ENCODE results near the gene ST3GAL3. TPM values are rescaled to one million over a fixed set of nuclear protein-coding genes. Genes with fewer than 3 reads are reported as not detected.
A peak's percentile ranks its signal among the peaks of the same experiment; 100 is the strongest.

ST3GAL3 gene
- total RNA-seq, 1 donor from 2014 or later, result 11.4 TPM

DNA sequence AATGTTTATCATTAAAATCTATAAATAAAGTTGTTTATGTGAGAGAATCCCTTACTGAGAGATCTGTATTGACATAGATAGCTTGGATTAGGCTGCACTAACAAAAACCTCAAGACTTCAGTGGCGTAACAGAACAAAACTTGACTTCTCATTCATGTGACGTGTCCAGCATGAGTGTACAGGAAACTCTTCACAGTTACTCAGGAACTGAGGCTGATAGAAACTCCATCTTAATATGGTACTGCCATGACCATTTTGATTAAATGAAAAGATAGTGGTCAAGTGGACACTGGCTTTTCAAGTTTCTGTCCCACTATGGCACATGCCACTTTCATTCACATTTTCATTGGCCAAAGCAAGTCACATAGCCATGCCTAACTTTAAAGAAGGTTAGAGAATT, 3.7 kb downstream of the ST3GAL3 start:
- Histone ChIP-seq H3K27ac (ENCODE audit: low read depth, low read length) (peak overlapping the region; percentile 68), H2AFZ (ENCODE audit: low read depth, low read length) (no peak overlapping the region), H3K9me3 (ENCODE audit: insufficient read depth, low read depth, low read length) (no peaks in the 10 kb centered on the region), H3K4me2 (ENCODE audit: low read length) (peak overlapping the region; percentile 67), H3K27me3 (ENCODE audit: insufficient read depth, low read length) (no peaks in the 10 kb centered on the region), H3K36me3 (ENCODE audit: insufficient read depth, low read length) (peaks cover 6% of the 10 kb centered on the region), H4K20me1 (ENCODE audit: insufficient read depth, low read length) (peaks cover 19% of the 10 kb centered on the region), H3K4me3 (ENCODE audit: insufficient read depth, low read depth, low read length) (no peak overlapping the region), H3K9ac (ENCODE audit: low read length) (peak overlapping the region; percentile 24), H3K79me2 (ENCODE audit: insufficient read depth, low read length) (peaks cover 57% of the 10 kb centered on the region), H3K4me1 (ENCODE audit: insufficient read depth, low read length) (peaks cover 29% of the 10 kb centered on the region)
- no peak overlapping the region for H3K4me3 Mint-ChIP-seq (ENCODE audit: unreplicated experiment)
- TF ChIP-seq EZH2 (IDR thresholded peaks at IDR 0.05; ENCODE audit: insufficient read depth, low read length), result no peak
- TF ChIP-seq, protein P1, sequence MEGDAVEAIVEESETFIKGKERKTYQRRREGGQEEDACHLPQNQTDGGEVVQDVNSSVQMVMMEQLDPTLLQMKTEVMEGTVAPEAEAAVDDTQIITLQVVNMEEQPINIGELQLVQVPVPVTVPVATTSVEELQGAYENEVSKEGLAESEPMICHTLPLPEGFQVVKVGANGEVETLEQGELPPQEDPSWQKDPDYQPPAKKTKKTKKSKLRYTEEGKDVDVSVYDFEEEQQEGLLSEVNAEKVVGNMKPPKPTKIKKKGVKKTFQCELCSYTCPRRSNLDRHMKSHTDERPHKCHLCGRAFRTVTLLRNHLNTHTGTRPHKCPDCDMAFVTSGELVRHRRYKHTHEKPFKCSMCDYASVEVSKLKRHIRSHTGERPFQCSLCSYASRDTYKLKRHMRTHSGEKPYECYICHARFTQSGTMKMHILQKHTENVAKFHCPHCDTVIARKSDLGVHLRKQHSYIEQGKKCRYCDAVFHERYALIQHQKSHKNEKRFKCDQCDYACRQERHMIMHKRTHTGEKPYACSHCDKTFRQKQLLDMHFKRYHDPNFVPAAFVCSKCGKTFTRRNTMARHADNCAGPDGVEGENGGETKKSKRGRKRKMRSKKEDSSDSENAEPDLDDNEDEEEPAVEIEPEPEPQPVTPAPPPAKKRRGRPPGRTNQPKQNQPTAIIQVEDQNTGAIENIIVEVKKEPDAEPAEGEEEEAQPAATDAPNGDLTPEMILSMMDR (IDR thresholded peaks at IDR 0.05; ENCODE audit: insufficient read depth, low read depth, low read length), result no peak
- H3K4me1 Mint-ChIP-seq (ENCODE audit: low read depth, unreplicated experiment), result peaks cover 33% of the 10 kb centered on the region
- peak; percentile 83 for DNase-seq (ENCODE audit: low read depth)
- no peak for FAIRE-seq
- no peaks in the 10 kb centered on the region for H3K27me3 Mint-ChIP-seq (ENCODE audit: low read depth, unreplicated experiment)
- no peaks in the 10 kb centered on the region for H3K36me3 Mint-ChIP-seq (ENCODE audit: low read depth, unreplicated experiment)
- peak overlapping the region; percentile 42 for H3K27ac Mint-ChIP-seq (ENCODE audit: unreplicated experiment)
- H3K9me3 Mint-ChIP-seq (ENCODE audit: unreplicated experiment), result no peaks in the 10 kb centered on the region

DNA sequence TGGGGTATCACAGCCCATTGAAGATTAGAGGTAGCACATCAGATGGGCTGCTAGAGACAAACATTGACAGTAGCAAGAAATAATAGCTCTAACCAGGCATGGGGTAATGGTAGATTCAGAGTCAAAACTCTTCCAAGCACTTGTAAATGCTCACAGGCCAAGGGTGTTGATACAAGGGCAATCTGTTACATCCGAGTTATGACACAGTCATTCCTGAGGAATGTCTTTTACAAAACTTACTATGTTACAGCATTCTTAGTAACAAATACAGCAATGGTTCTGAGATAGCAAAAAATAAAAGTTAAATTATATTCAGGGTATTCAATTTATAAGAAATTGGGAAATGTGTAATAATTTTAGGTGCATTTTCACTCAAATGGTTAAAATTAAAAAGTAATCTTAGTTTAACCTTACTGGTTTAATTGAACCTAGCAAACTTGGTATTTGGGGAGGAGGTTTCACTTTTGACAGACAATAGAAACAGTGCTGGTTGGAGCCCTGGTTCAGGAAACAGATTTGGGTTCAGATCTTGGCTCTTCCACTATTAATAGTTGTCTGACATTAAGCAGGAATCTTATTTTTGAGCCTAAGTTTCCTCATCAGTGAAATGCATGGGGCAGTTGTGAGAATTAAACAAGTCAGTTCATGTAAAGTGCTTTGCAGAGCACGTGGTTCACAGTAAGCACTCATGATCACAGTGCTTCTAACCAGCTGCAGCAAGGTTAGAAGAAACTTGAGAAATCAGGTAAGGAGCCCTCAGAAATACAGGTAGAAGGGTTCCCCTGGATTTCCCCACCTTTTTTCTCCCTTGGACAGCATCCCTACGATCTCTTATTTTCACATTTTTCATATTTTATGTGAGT, 4.4 kb downstream of the ST3GAL3 start:
- no peak overlapping the region for H2AFZ ChIP-seq (ENCODE audit: low read depth, low read length)
- no peaks in the 10 kb centered on the region for H3K27me3 ChIP-seq (ENCODE audit: insufficient read depth, low read length)
- DNase-seq (ENCODE audit: low read depth) (peak; percentile 81), FAIRE-seq (peak; percentile 13)
- H3K27ac ChIP-seq (ENCODE audit: low read depth, low read length), result peak overlapping the region; percentile 68
- no peaks in the 10 kb centered on the region for H3K9me3 ChIP-seq (ENCODE audit: insufficient read depth, low read depth, low read length)
- no peak overlapping the region for H3K4me3 Mint-ChIP-seq (ENCODE audit: unreplicated experiment)
- no peaks in the 10 kb centered on the region for H3K36me3 Mint-ChIP-seq (ENCODE audit: low read depth, unreplicated experiment)
- TF ChIP-seq, protein P1 (IDR thresholded peaks at IDR 0.05; ENCODE audit: insufficient read depth, low read depth, low read length), result no peak
- TF ChIP-seq EZH2 (IDR thresholded peaks at IDR 0.05; ENCODE audit: insufficient read depth, low read length), result no peak
- peaks cover 22% of the 10 kb centered on the region for H4K20me1 ChIP-seq (ENCODE audit: insufficient read depth, low read length)
- no peaks in the 10 kb centered on the region for H3K27me3 Mint-ChIP-seq (ENCODE audit: low read depth, unreplicated experiment)
- peaks cover 22% of the 10 kb centered on the region for H3K4me1 ChIP-seq (ENCODE audit: insufficient read depth, low read length)
- no peaks in the 10 kb centered on the region for H3K9me3 Mint-ChIP-seq (ENCODE audit: unreplicated experiment)
- H3K4me1 Mint-ChIP-seq (ENCODE audit: low read depth, unreplicated experiment), result peaks cover 28% of the 10 kb centered on the region
- peak overlapping the region; percentile 24 for H3K9ac ChIP-seq (ENCODE audit: low read length)
- H3K27ac Mint-ChIP-seq (ENCODE audit: unreplicated experiment), result peak overlapping the region; percentile 42
- peaks cover 6% of the 10 kb centered on the region for H3K36me3 ChIP-seq (ENCODE audit: insufficient read depth, low read length)
- no peak overlapping the region for H3K4me3 ChIP-seq (ENCODE audit: insufficient read depth, low read depth, low read length)
- peaks cover 64% of the 10 kb centered on the region for H3K79me2 ChIP-seq (ENCODE audit: insufficient read depth, low read length)
- H3K4me2 ChIP-seq (ENCODE audit: low read length), result peak overlapping the region; percentile 67

Measured in astrocyte (in vitro differentiated cells and primary cell).